Type B pancreatic cell (in vitro differentiated cells): Measurements from ENCODE around the gene SNAPC2. TPM values are rescaled to one million over a fixed set of nuclear protein-coding genes. Genes with fewer than 3 reads are reported as not detected.

Source experiments
- DNase-seq: peaks from one replicate; pipeline ENCODE4 v3.0.0; 2021; ENCODE audit warnings: mixed read lengths; ENCODE audit not compliant: unreplicated experiment; ENCODE audit errors: extremely low spot score
- H3K27ac Mint-ChIP-seq: 2 replicates; pipeline ENCODE4 v1.8.0; 2021; ENCODE audit warnings: mild to moderate bottlenecking, mixed read lengths
- H3K27me3 Mint-ChIP-seq: 2 replicates; pipeline ENCODE4 v1.8.0; 2021; ENCODE audit warnings: mixed read lengths
- H3K36me3 Mint-ChIP-seq: 2 replicates; pipeline ENCODE4 v1.8.0; 2021; ENCODE audit warnings: mixed read lengths
- H3K4me1 Mint-ChIP-seq: one replicate; pipeline ENCODE4 v1.8.0; 2021; ENCODE audit warnings: mixed read lengths; ENCODE audit not compliant: unreplicated experiment
- H3K4me3 Mint-ChIP-seq: 2 replicates; pipeline ENCODE4 v1.8.0; 2021; ENCODE audit warnings: mild to moderate bottlenecking, mixed read lengths
- H3K9me3 Mint-ChIP-seq: 2 replicates; pipeline ENCODE4 v1.8.0; 2021; ENCODE audit warnings: mixed read lengths
- total RNA-seq: library from RNA; stranded (reverse); gene quantifications from 2 replicates; pipeline ENCODE4 v1.2.1, GENCODE V29; 2021; ENCODE audit warnings: low replicate concordance
- TF ChIP-seq, protein P1 (sequence below): fragments of 200-600 bp; sonication (generic); conservative IDR thresholded peaks from 2 replicates; pipeline ENCODE4 v1.5.0; 2021; ENCODE audit warnings: antibody characterized with exemption, mild to moderate bottlenecking

SNAPC2 gene
- total RNA-seq, 1 donor from 2014 or later: 15.0 TPM

GRCh38 chr19:7920519-7921301 is 572 bp downstream of the SNAPC2 start:
- Mint-ChIP-seq H3K27me3 (peaks cover 26% of the 10 kb centered on the region), H3K4me3 (peak overlapping the region; percentile 87), H3K36me3 (no peaks in the 10 kb centered on the region), H3K9me3 (no peaks in the 10 kb centered on the region), H3K4me1 (peaks cover 13% of the 10 kb centered on the region), H3K27ac (peak overlapping the region; percentile 92)
- peak; percentile 98 for DNase-seq
- TF ChIP-seq, protein P1, sequence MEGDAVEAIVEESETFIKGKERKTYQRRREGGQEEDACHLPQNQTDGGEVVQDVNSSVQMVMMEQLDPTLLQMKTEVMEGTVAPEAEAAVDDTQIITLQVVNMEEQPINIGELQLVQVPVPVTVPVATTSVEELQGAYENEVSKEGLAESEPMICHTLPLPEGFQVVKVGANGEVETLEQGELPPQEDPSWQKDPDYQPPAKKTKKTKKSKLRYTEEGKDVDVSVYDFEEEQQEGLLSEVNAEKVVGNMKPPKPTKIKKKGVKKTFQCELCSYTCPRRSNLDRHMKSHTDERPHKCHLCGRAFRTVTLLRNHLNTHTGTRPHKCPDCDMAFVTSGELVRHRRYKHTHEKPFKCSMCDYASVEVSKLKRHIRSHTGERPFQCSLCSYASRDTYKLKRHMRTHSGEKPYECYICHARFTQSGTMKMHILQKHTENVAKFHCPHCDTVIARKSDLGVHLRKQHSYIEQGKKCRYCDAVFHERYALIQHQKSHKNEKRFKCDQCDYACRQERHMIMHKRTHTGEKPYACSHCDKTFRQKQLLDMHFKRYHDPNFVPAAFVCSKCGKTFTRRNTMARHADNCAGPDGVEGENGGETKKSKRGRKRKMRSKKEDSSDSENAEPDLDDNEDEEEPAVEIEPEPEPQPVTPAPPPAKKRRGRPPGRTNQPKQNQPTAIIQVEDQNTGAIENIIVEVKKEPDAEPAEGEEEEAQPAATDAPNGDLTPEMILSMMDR: no peak

DNA sequence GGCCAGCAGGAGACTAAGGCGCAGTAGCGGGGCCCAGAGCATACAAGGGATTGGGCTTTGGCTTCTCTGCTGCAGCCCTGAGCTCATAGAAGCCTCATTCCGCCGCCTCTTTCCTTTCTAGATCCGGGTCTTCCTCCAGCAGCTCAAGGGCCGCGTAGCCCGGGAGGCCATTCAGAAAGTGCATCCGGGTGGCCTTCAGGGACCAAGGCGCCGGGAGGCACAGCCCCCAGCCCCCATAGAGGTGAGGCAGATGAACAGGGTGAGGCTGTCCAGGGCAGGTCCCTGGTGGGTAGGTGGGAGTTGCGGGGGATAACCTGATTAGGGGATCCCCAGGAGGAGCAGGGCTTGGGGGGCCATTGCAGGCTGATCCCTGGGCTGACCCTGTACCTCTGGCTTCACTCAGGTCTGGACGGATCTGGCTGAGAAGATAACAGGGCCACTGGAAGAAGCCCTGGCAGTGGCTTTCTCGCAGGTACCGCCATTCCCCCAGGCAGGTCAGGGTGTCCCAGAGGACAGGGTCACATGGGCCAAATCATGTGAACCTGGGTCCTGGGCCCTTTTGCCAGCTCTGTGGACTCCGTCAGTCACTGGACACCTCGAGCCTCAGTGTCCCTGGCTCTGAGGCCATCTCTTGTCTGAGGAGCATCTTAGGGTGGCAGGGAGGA is 1.3 kb downstream of the SNAPC2 start:
- DNase-seq: no peak
- Mint-ChIP-seq H3K36me3 (no peaks in the 10 kb centered on the region), H3K4me3 (peak overlapping the region; percentile 87), H3K9me3 (no peaks in the 10 kb centered on the region), H3K4me1 (peaks cover 15% of the 10 kb centered on the region), H3K27ac (peak overlapping the region; percentile 92), H3K27me3 (peaks cover 22% of the 10 kb centered on the region)
- TF ChIP-seq, protein P1: no peak

- peaks cover 17% of the 10 kb centered on the region for H3K4me1 Mint-ChIP-seq
- H3K36me3 Mint-ChIP-seq: no peaks in the 10 kb centered on the region
- peak overlapping the region; percentile 63 for H3K4me3 Mint-ChIP-seq
- H3K27ac Mint-ChIP-seq: no peak overlapping the region
- no peaks in the 10 kb centered on the region for H3K9me3 Mint-ChIP-seq
- peaks cover 17% of the 10 kb centered on the region for H3K27me3 Mint-ChIP-seq
- TF ChIP-seq, protein P1: no peak
- no peak for DNase-seq
These were observed 2.1 kb downstream of the SNAPC2 start for GRCh38 chr19:7921967-7922835.

GRCh38 chr19:7922836-7923195 is 2.7 kb downstream of the SNAPC2 start:
- Mint-ChIP-seq H3K36me3 (no peaks in the 10 kb centered on the region), H3K4me3 (peak overlapping the region; percentile 65), H3K27me3 (peaks cover 15% of the 10 kb centered on the region), H3K4me1 (peaks cover 17% of the 10 kb centered on the region), H3K9me3 (no peaks in the 10 kb centered on the region), H3K27ac (peak overlapping the region; percentile 43)
- DNase-seq: no peak
- TF ChIP-seq, protein P1: no peak

DNA sequence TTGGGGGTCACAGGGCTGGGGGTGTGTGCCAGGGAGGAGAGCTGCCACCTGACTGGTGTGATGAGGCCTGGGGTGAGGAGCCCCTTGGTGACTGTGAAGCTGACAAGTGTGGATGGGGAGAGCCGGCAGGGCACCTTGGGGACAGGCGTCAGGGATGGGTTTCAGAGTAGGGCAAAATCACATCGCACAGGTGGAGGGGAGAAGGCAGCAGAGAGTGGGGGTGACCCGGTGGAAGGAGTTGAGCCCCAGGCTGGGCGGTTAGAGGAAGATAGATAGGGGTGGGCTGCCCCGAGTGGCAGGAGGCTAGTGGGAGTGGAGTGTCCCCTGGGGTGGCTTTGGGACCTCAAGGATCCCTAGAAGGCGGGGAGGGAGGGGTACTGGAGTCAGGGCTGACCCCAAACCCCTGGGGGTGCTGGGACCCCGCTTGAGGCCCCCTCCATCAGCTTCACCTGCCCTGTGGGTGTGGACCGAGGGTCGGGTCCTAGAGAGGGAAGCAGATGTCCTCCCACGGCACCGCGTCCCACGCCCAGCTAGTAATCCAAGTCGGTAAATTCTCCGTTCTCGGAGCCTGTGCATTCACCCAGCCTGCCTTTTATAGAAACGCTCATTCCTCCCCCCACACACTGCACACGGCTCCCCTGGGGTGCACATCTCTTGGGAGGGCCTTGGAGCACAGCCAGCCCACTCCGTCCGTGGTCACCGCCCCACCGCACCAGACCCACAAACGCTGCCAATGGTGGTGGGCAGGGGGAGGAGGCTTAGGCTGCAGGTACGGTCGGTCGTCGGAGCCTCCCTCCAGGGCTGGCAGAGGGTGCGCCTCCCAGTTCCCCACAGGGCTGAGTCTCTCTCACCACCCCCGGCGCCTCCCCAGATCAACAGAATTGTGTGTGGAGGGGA is 3.4 kb downstream of the SNAPC2 start:
- no peak for DNase-seq
- TF ChIP-seq, protein P1: no peak
- peaks cover 3% of the 10 kb centered on the region for H3K36me3 Mint-ChIP-seq
- H3K4me3 Mint-ChIP-seq: peak overlapping the region; percentile 65
- no peaks in the 10 kb centered on the region for H3K9me3 Mint-ChIP-seq
- peaks cover 8% of the 10 kb centered on the region for H3K27me3 Mint-ChIP-seq
- peaks cover 22% of the 10 kb centered on the region for H3K4me1 Mint-ChIP-seq
- H3K27ac Mint-ChIP-seq: peak overlapping the region; percentile 43
